Activated naive CD8-positive, alpha-beta T cell treated with anti-CD3 and anti-CD28 coated beads, Interleukin-2, amount 10 ng/mL, durations not matched to agents 7 days and 5 days (primary cell): Measurements from ENCODE around the gene U2AF2. TPM values are rescaled to one million over a fixed set of nuclear protein-coding genes. Genes with fewer than 3 reads are reported as not detected.

ENCODE experiments used
- ATAC-seq: fragments of 150-1000 bp; cut with Tn5 transposase; one replicate; pipeline ENCODE4 v1.10.0; 2021; ENCODE audit warnings: low read depth, moderate library complexity
- POLR2A ChIA-PET: fragments of 350-600 bp; sonication (Branson Sonifier 250); formaldehyde crosslinking; loops from one replicate; lab custom pipeline; 2021; ENCODE audit warnings: antibody characterized with exemption; lab: Charles Lee
- DNase-seq: peaks from one replicate; pipeline ENCODE4 v3.0.0; 2021
- H3K27ac Mint-ChIP-seq: one replicate; pipeline ENCODE4 v1.8.0; 2022; ENCODE audit warnings: mild to moderate bottlenecking, mixed read lengths
- H3K27me3 Mint-ChIP-seq: one replicate; pipeline ENCODE4 v1.8.0; 2022; ENCODE audit warnings: mild to moderate bottlenecking, moderate library complexity, mixed read lengths
- H3K36me3 Mint-ChIP-seq: one replicate; pipeline ENCODE4 v1.8.0; 2021; ENCODE audit warnings: mild to moderate bottlenecking, mixed read lengths
- H3K4me1 Mint-ChIP-seq: one replicate; pipeline ENCODE4 v1.8.0; 2021; ENCODE audit warnings: mixed read lengths
- H3K4me3 Mint-ChIP-seq: one replicate; pipeline ENCODE4 v1.8.0; 2022; ENCODE audit warnings: mild to moderate bottlenecking, moderate library complexity, mixed read lengths
- H3K9me3 Mint-ChIP-seq: one replicate; pipeline ENCODE4 v1.8.0; 2021; ENCODE audit warnings: mixed read lengths
- total RNA-seq, 2 experiments: library from RNA; stranded (reverse); gene quantifications; one replicate each; pipeline ENCODE4 v1.2.3, GENCODE V29; 2021

U2AF2 gene
- total RNA-seq, 2 experiments from 2014 or later, result 257 to 267 TPM

DNA sequence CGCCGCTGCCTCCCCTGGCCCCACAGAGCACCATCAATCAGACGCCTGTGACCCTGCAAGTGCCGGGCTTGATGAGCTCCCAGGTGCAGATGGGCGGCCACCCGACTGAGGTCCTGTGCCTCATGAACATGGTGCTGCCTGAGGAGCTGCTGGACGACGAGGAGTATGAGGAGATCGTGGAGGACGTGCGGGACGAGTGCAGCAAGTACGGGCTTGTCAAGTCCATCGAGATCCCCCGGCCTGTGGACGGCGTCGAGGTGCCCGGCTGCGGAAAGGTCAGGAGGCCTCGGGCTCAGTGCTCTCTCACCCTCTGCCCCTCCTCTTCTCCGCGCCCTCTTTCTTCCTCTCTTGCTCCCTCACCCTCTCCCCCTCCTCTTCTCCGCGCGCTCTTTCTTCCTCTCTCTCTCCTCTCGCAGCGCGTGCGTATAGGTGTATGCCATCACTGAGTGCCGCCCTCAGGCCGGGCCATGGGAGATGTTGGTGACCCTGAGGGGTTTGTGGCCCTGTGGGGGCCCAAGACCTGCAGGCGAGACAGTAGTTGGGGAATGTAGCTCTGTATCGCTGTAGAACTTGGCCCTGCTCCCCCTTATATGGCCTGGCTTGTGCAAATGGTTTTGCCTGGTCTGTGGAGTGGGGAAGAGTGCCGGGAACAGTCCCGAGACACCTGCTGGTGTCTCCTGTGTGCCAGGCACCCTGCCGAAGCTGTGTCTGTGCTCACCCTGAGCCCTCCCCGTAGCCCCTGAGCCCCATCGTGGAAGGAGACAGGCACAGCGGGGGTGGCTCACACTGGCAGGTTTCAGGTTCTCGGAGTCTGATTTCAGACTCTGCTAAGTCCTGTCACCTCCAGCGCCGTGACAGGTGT is 14.8 kb downstream of the U2AF2 start:
- POLR2A ChIA-PET, result no interaction called here
- Mint-ChIP-seq H3K9me3 (no peaks in the 10 kb centered on the region), H3K36me3 (peaks cover 4% of the 10 kb centered on the region), H3K4me3 (no peak overlapping the region), H3K4me1 (peaks cover 7% of the 10 kb centered on the region), H3K27me3 (no peaks in the 10 kb centered on the region), H3K27ac (no peak overlapping the region)
- ATAC-seq (no peak), DNase-seq (no peak)

DNA sequence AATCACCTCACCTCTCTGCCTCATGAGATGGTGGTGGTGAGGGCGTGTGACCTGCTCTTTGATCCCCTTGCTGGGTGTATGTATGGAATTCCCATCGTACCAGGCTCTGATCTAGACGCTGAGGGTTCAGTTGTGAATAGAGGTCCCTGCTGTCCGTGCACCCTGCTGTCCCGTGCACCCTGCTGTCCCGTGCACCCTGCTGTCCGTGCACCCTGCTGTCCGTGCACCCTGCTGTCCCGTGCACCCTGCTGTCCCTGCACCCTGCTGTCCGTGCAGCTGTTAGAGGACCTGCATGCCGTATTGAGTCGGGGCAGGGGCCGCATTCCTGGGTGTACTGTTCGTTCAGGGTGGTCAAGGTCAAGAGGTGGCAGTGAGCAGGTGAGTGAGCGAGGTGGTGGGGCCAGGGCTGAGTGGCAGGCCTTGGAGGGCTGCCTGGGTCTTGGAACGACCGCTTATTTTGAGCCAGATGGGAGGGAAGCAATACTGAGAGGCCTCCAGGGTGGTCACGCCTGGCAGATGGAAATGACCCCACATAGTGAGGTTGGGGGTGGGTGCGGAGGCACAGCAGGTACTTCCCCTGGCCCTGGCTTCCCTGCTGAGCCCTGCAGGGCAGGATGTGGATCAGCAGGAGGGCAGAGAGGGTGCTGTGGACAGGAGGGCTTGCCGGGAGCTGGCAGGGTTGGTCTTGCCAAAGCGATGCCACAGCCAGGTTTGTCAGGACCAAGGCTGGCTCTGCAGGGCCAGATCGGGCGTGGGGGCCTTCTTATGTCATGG is 15.6 kb downstream of the U2AF2 start:
- ATAC-seq (no peak), DNase-seq (no peak)
- Mint-ChIP-seq H3K36me3 (peaks cover 5% of the 10 kb centered on the region), H3K27ac (no peak overlapping the region), H3K27me3 (no peaks in the 10 kb centered on the region), H3K4me1 (peaks cover 8% of the 10 kb centered on the region), H3K9me3 (no peaks in the 10 kb centered on the region), H3K4me3 (no peak overlapping the region)
- POLR2A ChIA-PET, result interaction anchor here (0.6 kb wide), 1 partner anchor 1298 kb away, joined by 3 read pairs; no protein-coding TSS in a partner anchor

DNA sequence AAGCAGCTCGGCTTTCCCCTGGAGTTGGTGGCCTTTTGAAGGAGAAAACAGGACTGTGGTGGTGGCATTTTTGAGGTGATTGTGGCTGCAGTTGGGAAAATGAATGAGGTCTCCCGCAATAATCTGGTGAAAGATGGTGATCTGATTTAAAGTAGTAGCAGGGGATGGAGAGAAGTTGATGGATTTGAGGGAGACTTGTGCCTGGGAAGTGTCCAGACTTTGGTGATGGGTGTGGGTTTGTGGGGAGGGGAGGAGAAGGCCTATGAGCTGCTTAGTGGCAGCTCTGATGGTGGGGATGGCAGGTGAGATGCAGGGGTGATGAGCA is 16.2 kb downstream of the U2AF2 start:
- peaks cover 10% of the 10 kb centered on the region for H3K4me1 Mint-ChIP-seq
- H3K4me3 Mint-ChIP-seq, result no peak overlapping the region
- no peak overlapping the region for H3K27ac Mint-ChIP-seq
- no peaks in the 10 kb centered on the region for H3K9me3 Mint-ChIP-seq
- H3K27me3 Mint-ChIP-seq, result no peaks in the 10 kb centered on the region
- no peak for DNase-seq
- no peak for ATAC-seq
- H3K36me3 Mint-ChIP-seq, result peaks cover 7% of the 10 kb centered on the region
- POLR2A ChIA-PET, result interaction anchor here (0.6 to 1.2 kb wide), 2 partner anchors 14 to 1299 kb away, joined by 3 to 9 read pairs; no protein-coding TSS in a partner anchor

DNA sequence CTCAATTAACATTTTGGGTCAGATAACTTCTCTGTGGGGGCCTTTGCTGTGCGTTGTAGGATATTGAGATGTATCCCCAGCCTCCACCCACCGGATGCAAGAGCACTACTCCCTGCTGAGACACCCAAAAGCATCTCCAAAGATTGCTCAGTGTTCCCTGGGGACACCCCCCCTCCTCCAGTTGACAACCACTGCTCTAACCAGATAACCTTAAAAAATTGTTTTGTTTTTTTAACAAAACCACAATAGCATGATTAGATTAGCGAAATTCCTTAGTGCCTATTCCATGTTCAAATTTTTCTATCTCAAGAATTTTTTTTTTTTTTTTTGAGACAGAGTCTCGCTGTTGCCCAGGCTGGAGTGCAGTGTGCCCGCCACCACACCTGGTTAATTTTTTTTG is 17.6 kb downstream of the U2AF2 start:
- no peaks in the 10 kb centered on the region for H3K27me3 Mint-ChIP-seq
- no peak for ATAC-seq
- no peak for DNase-seq
- H3K27ac Mint-ChIP-seq, result no peak overlapping the region
- no peak overlapping the region for H3K4me3 Mint-ChIP-seq
- POLR2A ChIA-PET, result no interaction called here
- peaks cover 7% of the 10 kb centered on the region for H3K36me3 Mint-ChIP-seq
- no peaks in the 10 kb centered on the region for H3K9me3 Mint-ChIP-seq
- H3K4me1 Mint-ChIP-seq, result peaks cover 22% of the 10 kb centered on the region

DNA sequence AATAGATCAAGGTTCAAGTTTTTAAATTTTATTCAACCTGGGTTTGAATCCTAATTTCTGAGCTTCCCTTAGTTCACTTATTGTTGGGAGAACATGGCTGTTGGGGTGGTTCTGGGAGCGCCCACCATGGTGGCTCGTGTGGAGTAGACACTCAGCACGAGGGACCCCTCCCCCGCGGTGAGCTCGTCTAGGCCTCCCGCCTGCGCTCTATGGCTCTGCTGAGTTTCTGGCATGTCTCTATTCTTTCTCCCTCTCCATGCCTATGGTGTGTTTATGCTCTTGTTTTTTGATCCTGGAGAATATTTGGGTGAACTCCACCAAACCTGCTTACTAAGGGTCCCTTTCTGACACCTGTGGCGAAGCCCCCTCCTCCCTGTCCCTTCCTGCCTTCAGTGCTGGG is 18.6 kb downstream of the U2AF2 start:
- H3K4me1 Mint-ChIP-seq, result peaks cover 32% of the 10 kb centered on the region
- ATAC-seq (no peak), DNase-seq (no peak)
- no peaks in the 10 kb centered on the region for H3K9me3 Mint-ChIP-seq
- H3K27me3 Mint-ChIP-seq, result no peaks in the 10 kb centered on the region
- H3K4me3 Mint-ChIP-seq, result no peak overlapping the region
- POLR2A ChIA-PET, result interaction anchor here (0.5 to 0.8 kb wide), 2 partner anchors 13 to 53 kb away, joined by 3 read pairs; no protein-coding TSS in a partner anchor
- peaks cover 8% of the 10 kb centered on the region for H3K36me3 Mint-ChIP-seq
- peak overlapping the region; percentile 62 for H3K27ac Mint-ChIP-seq

DNA sequence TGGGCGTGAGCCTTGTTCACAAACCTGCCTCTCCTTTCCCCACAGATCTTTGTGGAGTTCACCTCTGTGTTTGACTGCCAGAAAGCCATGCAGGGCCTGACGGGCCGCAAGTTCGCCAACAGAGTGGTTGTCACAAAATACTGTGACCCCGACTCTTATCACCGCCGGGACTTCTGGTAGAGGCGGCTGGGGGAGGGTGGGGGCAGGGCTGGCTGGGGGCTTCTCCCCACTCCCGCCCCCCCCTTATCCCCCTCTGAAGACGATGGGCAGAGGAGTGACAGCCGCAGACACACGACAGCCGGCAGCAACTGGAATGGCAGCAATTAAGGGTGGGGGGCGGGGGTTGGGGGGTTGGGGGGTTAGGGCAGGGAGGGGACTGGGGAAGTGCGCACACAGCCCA is 19.1 kb downstream of the U2AF2 start:
- no peak for DNase-seq
- Mint-ChIP-seq H3K4me1 (peaks cover 33% of the 10 kb centered on the region), H3K27ac (peak overlapping the region; percentile 62), H3K27me3 (no peaks in the 10 kb centered on the region), H3K4me3 (no peak overlapping the region), H3K9me3 (no peaks in the 10 kb centered on the region), H3K36me3 (peaks cover 10% of the 10 kb centered on the region)
- POLR2A ChIA-PET, result interaction anchor here (0.5 kb wide), 1 partner anchor 54 kb away, joined by 3 read pairs; no protein-coding TSS in a partner anchor
- ATAC-seq, result no peak

DNA sequence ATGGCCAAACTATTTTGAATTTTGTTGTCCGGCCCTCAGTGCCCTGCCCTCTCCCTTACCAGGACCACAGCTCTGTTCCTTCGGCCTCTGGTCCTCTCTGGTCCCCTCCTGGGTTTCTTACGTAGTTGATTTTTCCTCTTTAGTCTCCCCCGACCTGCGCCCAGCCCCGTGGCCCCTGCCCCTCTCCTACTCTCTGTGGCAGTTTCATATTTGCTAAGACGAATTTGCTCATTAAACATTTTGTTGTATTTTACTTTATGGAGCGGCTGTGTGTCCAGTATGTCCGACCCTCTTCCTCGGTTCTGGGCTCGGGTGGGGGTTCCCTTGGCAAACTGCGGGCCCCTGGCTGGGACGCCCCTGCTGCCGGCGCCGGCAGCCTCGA is 19.6 kb downstream of the U2AF2 start:
- peaks cover 34% of the 10 kb centered on the region for H3K4me1 Mint-ChIP-seq
- peak overlapping the region; percentile 62 for H3K4me3 Mint-ChIP-seq
- ATAC-seq (no peak), DNase-seq (no peak)
- H3K27me3 Mint-ChIP-seq, result no peaks in the 10 kb centered on the region
- H3K36me3 Mint-ChIP-seq, result peaks cover 10% of the 10 kb centered on the region
- POLR2A ChIA-PET, result no interaction called here
- peak overlapping the region; percentile 74 for H3K27ac Mint-ChIP-seq
- H3K9me3 Mint-ChIP-seq, result no peaks in the 10 kb centered on the region

DNA sequence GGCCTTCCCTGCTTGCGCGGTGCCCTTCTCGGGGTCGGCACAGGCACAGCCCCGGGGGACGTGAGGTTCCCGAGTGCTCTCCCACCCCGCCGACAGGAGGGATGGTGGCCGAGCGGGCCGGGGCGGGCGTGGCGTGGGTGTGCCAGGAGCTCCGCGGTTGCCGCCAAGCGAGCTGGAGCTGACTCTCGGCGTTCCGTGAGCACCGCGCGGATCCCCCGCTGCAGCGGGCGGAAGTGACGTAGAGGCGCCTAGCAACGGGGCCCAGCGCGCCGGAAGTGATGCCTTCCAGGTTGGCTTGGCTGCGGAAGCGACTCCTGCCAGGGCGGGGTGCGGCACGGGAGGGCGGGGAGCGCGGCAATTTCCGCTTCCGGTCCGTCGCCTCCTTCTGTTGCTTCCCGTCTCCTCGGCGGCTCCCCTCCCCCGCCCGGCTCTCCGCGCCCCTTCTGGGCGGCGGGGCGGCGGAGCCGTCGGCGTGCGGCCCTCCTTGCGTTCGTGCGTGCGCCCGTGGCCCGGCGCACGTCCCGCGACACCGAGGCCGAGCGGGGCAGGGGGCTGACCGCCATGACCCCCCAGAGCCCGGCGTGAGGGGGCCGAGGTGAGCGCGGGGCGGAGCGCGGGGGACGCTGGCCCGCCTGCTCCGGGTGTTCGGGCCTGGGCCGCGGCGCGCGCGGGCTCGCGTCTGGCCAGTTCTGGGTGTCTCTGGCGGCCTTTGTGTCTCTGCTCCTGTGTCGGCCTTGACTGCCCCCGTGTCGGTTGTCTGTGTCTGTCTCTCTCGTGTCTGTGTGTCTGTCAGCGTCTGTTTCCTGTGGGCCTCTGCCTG is 20.2 kb downstream of the U2AF2 start, which contains the start of gene EPN1:
EPN1 (plus strand) TSS at position 386 of the 820 bp plus-strand sequence. CDS start 3,402 bp downstream, outside the sequence.
- no peaks in the 10 kb centered on the region for H3K27me3 Mint-ChIP-seq
- no peaks in the 10 kb centered on the region for H3K9me3 Mint-ChIP-seq
- peaks cover 13% of the 10 kb centered on the region for H3K36me3 Mint-ChIP-seq
- peaks cover 34% of the 10 kb centered on the region for H3K4me1 Mint-ChIP-seq
- DNase-seq (peak; percentile 96), ATAC-seq (peak; percentile 93)
- peak within 1 kb of the TSS; percentile 99 for H3K4me3 Mint-ChIP-seq
- H3K27ac Mint-ChIP-seq, result peak within 1 kb of the TSS; percentile 97
- POLR2A ChIA-PET, result no interaction called here

DNA sequence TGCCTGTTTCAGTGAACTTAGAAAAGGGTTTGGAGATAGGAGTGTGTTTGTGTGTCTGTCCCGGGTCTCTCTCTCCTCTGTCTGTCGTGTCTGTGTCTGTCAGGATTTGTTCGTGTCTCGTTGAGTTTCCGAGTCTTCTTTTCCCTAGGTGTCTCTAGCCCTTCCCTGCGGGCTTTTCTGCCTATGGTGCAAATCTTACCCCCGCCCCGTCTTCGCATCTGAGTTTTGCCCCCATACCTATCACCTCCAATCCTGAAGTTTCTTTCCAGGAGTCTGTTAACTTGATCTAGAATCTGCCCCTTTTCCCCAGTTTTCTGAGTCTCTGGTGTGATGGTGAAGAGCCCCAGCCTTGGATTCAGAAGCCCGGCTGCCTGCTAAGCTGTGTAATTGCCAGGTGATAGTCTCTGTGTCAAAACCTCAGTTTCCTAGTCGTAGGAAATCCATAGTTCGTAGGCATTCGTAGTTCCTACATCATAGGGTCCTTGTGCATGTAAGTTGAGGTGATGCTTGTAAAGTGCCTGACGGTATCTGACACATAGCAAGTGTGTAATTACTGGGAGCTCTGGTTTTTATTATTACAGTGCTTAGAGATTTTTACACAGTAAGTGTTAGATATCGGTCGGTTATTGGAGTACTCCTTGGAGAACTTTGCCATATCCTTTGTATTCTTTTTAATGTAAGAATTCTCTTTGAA is 21.0 kb downstream of the U2AF2 start:
- POLR2A ChIA-PET, result no interaction called here
- peaks cover 34% of the 10 kb centered on the region for H3K4me1 Mint-ChIP-seq
- H3K4me3 Mint-ChIP-seq, result peak overlapping the region; percentile 99
- no peaks in the 10 kb centered on the region for H3K27me3 Mint-ChIP-seq
- H3K36me3 Mint-ChIP-seq, result peaks cover 13% of the 10 kb centered on the region
- ATAC-seq, result no peak
- no peak for DNase-seq
- no peaks in the 10 kb centered on the region for H3K9me3 Mint-ChIP-seq
- peak overlapping the region; percentile 97 for H3K27ac Mint-ChIP-seq

DNA sequence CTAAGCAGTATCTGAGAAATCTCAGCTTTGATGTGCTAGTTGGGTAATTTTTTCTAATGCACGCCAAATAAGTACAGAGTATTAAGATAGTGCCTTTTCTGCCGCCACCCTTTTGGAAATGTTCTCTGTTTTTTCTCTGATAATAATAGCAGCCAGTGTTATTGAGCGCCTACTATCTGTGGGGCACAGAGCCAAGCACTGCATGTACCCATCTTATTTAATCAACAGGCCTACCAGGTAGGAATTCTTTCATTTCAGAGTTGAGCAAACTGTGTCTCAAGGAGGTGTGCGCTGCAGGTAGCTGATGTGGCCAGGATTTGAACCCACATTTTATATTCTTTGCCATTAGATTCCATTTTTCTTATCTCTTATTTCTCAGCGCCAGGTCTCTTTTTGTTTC is 21.5 kb downstream of the U2AF2 start:
- DNase-seq, result no peak
- Mint-ChIP-seq H3K9me3 (no peaks in the 10 kb centered on the region), H3K4me3 (peak overlapping the region; percentile 99), H3K27me3 (no peaks in the 10 kb centered on the region), H3K27ac (peak overlapping the region; percentile 15), H3K36me3 (peaks cover 10% of the 10 kb centered on the region), H3K4me1 (peaks cover 31% of the 10 kb centered on the region)
- ATAC-seq, result no peak
- POLR2A ChIA-PET, result no interaction called here

DNA sequence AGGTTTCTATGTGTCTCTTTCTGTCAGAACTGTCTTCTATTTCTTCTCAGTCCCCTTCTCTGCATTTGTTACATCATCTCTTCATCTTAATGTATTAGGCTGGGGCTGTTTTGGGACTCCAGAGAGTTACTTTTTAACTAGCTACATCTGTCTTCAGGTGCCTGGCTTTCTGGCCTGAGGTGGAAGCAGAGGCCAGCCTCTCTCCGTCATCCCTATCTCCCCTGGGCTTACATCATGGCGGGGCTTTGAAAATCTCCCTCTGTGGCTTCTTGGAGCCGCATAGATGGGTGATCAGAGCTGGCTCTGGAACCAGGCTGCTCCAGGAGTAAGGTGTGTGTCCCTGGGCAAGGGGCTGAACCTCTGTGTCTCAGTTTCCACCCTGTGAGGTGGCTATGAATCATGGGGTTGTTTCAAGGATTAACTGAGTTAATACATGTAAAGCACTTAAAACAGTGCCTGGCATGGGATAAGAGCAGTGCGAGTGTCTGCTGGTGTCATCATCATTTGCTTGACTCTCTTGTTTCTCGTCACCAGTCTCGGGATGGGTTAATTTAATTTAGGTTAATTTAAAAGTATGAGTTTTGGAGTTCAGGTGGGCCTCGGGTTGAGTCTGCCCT is 22.2 kb downstream of the U2AF2 start:
- no peak for DNase-seq
- Mint-ChIP-seq H3K27me3 (no peaks in the 10 kb centered on the region), H3K4me1 (peaks cover 31% of the 10 kb centered on the region), H3K4me3 (peak overlapping the region; percentile 99), H3K36me3 (peaks cover 10% of the 10 kb centered on the region), H3K27ac (peak overlapping the region; percentile 15), H3K9me3 (no peaks in the 10 kb centered on the region)
- POLR2A ChIA-PET, result no interaction called here
- ATAC-seq, result no peak

DNA sequence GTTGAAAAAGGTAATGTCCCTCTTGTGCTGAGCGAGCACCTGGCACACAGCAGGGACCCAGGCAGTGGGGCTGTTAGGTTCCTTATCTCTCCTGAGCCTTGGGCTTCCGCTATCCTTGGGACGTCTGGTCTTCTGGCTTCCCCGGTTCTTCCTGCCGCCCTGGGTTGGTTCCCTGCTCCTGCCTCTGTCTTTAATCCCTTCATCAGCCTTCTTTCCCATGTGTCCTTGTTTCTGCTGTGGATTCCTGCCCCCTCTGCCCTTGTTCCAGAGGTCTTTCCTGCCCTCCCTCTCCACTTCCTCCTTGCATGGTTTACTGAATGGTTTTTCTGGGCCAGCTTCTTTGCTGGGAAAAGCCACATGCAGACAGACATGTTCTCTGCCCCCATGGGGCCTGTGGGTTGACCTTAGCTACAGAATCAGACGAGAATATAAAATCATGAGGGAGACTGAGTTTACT is 22.8 kb downstream of the U2AF2 start:
- H3K4me1 Mint-ChIP-seq, result peaks cover 31% of the 10 kb centered on the region
- no peaks in the 10 kb centered on the region for H3K9me3 Mint-ChIP-seq
- H3K36me3 Mint-ChIP-seq, result peaks cover 10% of the 10 kb centered on the region

More for the DNA sequence above, 22.8 kb downstream of the U2AF2 start:
- Mint-ChIP-seq H3K27me3 (no peaks in the 10 kb centered on the region), H3K27ac (peak overlapping the region; percentile 59), H3K4me3 (peak overlapping the region; percentile 99)
- POLR2A ChIA-PET, result no interaction called here
- ATAC-seq (no peak), DNase-seq (no peak)
